ENCODE results near the gene XAF1. TPM values are rescaled to one million over a fixed set of nuclear protein-coding genes. Genes with fewer than 3 reads are reported as not detected.

XAF1 gene
- polyA plus RNA-seq, 2 donors: 9.4 to 26.8 TPM

DNA sequence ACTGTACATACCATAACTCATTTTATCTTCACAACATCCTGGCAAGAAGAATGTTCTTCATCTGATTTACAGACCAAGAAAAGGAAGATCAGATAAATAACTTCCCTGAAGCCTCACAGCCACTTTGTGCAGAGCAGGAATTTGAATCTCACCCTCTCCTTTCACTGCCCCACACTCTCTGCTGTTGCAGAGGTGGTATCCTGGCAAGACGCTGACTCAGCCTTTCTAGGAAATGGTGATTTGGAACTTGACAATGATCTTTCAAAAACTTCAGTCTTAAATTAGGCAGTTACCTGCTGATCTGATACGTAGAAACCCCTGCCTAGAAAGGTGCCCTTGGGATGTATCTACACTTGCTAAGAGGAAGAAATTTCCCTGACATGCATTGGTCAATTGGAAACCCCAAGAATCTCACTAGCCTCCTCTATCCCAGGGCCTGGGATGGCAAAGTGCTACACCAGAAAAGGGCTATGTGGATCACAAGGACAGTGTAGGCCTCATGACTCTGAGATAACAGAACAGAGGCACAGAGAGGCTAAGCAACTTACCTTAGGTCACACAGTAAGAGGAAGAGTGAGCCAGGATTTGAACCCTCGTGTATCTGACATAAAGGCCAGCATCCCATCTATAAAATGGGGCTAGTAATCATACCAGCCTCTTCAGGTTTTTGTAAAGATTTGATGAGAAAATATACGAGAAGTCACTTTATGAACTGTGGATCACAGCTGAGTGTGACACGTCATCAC lies 38.1 kb downstream of the XAF1 start:
- no peaks in the 10 kb centered on the region for H3K36me3 ChIP-seq (ENCODE audit: control insufficient read depth in 2 of 2, insufficient read depth in 2 of 2, low read length in 1 of 2)
- no peak overlapping the region for H3K27ac ChIP-seq (ENCODE audit: low read depth in 2 of 2, low read length in 1 of 2)
- no peak overlapping the region for H3K4me3 ChIP-seq (ENCODE audit: low read depth in 1 of 2, low read length in 2 of 2)
- 70 to 73% methylated on average over 5 of the region's 5 CpGs for WGBS, 2 donors
- H3K4me1 ChIP-seq (ENCODE audit: control insufficient read depth in 2 of 2, insufficient read depth in 2 of 2, low read length in 1 of 2): peaks cover 0 to 4% of the 10 kb centered on the region in 2 donors
- no peaks in the 10 kb centered on the region for H3K9me3 ChIP-seq (ENCODE audit: control insufficient read depth in 2 of 2, insufficient read depth in 1 of 2, low read depth in 1 of 2, low read length in 1 of 2)
- peaks cover 0 to 6% of the 10 kb centered on the region in 2 donors for H3K27me3 ChIP-seq (ENCODE audit: control insufficient read depth in 1 of 2, insufficient read depth in 2 of 2, low read length in 2 of 2)

DNA sequence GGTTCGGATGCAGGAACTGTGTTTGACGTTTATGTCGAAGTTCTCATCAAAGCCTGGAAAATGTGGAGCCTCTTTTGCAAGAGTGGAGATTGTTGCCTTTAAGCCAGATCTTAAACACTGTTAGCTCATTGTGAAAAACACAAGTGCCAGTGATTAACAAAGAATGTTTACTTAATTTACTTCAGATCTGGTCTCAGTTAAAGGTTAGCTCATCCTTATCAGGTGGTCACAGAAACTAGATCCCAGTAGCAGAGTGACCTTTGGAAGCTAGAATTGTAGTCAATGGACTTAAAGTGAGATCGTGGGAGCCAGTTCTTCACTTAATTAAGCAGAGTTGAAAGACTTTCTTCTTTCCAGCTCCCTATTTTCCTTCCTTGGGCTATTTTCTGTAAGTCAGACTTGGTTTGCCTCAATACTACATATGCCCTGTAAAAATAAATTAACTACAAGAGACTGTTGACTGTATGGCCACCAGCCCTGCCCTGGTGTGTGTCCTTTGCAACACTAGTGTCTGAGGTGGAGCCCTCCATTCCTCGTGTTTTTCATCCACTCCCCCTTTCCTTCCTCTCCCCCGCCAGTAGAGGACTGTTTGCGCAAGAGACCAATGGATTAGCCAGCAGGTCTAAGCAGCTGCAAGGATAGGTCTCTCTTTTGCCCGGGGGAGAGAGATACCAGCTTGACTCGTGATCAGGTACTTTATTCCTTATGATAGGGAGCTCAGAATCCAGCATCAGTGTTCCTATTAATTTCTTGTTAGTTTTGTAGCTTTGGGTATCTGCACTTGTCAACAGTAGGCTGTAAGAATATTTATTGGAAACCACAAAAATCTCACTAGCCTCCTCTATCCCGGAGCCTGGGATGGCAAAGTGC lies 40.4 kb downstream of the XAF1 start:
- H3K36me3 ChIP-seq (ENCODE audit: control insufficient read depth in 2 of 2, insufficient read depth in 2 of 2, low read length in 1 of 2): no peaks in the 10 kb centered on the region
- WGBS, 2 donors: 57 to 63% methylated on average over 10 of the region's 10 CpGs
- peaks cover 0 to 6% of the 10 kb centered on the region in 2 donors for H3K27me3 ChIP-seq (ENCODE audit: control insufficient read depth in 1 of 2, insufficient read depth in 2 of 2, low read length in 2 of 2)
- no peak overlapping the region for H3K27ac ChIP-seq (ENCODE audit: low read depth in 2 of 2, low read length in 1 of 2)
- peaks cover 0 to 2% of the 10 kb centered on the region in 2 donors for H3K4me1 ChIP-seq (ENCODE audit: control insufficient read depth in 2 of 2, insufficient read depth in 2 of 2, low read length in 1 of 2)
- H3K9me3 ChIP-seq (ENCODE audit: control insufficient read depth in 2 of 2, insufficient read depth in 1 of 2, low read depth in 1 of 2, low read length in 1 of 2): no peaks in the 10 kb centered on the region
- no peak overlapping the region for H3K4me3 ChIP-seq (ENCODE audit: low read depth in 1 of 2, low read length in 2 of 2)

DNA sequence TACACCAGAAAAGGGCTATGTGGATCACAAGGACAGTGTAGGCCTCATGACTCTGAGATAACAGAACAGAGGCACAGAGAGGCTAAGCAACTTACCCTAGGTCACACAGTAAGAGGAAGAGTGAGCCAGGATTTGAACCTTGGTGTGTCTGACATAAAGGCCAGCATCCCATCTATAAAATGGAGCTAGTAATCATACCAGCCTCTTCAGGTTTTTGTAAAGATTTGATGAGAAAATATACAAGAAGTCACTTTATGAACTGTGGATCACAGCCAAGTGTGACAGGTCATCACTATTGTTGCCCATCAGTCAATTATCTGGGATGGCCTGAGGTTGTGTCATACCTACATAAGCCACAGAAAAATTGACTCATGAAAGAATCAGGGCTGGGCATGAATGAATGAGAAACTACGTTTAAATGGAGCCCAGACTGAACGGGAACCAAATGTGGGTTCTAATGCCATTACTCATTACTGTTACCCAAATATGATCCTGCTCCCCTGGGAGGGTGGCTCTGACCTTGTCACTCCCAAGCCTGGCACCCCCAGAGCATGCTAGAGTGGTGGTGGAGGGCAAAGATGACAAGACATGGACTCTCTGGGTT lies 41.1 kb downstream of the XAF1 start:
- Histone ChIP-seq H3K4me3 (ENCODE audit: low read depth in 1 of 2, low read length in 2 of 2) (no peak overlapping the region), H3K27ac (ENCODE audit: low read depth in 2 of 2, low read length in 1 of 2) (no peak overlapping the region), H3K36me3 (ENCODE audit: control insufficient read depth in 2 of 2, insufficient read depth in 2 of 2, low read length in 1 of 2) (no peaks in the 10 kb centered on the region), H3K9me3 (ENCODE audit: control insufficient read depth in 2 of 2, insufficient read depth in 1 of 2, low read depth in 1 of 2, low read length in 1 of 2) (no peaks in the 10 kb centered on the region), H3K27me3 (ENCODE audit: control insufficient read depth in 1 of 2, insufficient read depth in 2 of 2, low read length in 2 of 2) (peaks cover 0 to 3% of the 10 kb centered on the region in 2 donors), H3K4me1 (ENCODE audit: control insufficient read depth in 2 of 2, insufficient read depth in 2 of 2, low read length in 1 of 2) (peaks cover 0 to 2% of the 10 kb centered on the region in 2 donors)
- 43 to 59% methylated on average over 2 of the region's 2 CpGs for WGBS, 2 donors

DNA sequence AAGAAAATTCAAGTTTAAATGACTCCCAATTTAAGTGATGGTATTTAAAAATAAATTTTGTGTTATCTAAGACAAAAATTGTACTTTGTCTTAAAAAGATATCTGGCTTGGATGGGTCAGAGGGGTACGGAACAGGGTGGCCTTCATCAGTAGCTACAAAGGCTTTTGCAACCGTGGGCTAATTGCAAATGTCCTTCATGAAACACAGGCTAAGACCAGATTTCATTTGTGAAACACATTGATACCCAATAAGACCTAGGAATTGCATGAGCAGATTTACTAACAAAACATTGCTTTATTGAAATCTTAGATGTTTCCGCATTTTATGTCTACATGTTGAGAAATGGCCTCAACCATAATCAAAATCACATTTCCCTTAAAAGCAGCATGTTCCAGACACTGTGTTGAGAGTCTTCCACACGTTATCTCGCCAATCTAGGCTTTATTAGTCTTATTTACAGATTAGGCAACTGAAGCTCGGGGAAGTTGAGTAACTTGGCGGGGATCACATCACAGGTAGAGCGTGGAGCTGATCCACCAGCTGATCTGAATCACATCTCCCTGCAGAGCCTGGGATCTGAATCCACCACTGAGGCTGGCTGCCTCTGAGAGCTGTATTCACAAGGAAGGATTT lies 42.0 kb downstream of the XAF1 start:
- Histone ChIP-seq H3K27me3 (ENCODE audit: control insufficient read depth in 1 of 2, insufficient read depth in 2 of 2, low read length in 2 of 2) (no peaks in the 10 kb centered on the region), H3K4me1 (ENCODE audit: control insufficient read depth in 2 of 2, insufficient read depth in 2 of 2, low read length in 1 of 2) (peaks cover 0 to 2% of the 10 kb centered on the region in 2 donors), H3K27ac (ENCODE audit: low read depth in 2 of 2, low read length in 1 of 2) (no peak overlapping the region), H3K9me3 (ENCODE audit: control insufficient read depth in 2 of 2, insufficient read depth in 1 of 2, low read depth in 1 of 2, low read length in 1 of 2) (no peaks in the 10 kb centered on the region), H3K4me3 (ENCODE audit: low read depth in 1 of 2, low read length in 2 of 2) (no peak overlapping the region), H3K36me3 (ENCODE audit: control insufficient read depth in 2 of 2, insufficient read depth in 2 of 2, low read length in 1 of 2) (no peaks in the 10 kb centered on the region)
- 79 to 80% methylated on average over 8 of the region's 8 CpGs for WGBS, 2 donors

DNA sequence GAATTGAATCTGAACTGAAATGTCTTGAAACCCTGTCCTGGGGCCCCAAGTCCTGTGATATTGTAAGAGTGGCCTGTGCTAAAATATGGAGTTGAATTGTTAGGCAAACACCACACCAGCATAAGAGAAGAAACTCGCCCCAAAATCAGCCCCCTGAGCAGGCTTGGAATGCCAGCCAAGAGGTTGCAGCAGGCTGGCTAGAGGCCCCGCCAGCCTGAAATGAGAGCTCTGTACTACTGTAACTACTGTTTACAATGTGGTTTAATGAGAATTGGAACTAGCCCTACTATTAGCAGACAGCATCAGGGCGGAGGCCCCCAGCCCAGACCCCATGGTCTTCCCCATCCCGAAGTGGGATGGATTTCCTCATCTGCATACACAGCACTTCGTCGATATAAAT lies 43.9 kb downstream of the XAF1 start:
- Histone ChIP-seq H3K27me3 (ENCODE audit: control insufficient read depth in 1 of 2, insufficient read depth in 2 of 2, low read length in 2 of 2) (no peaks in the 10 kb centered on the region), H3K36me3 (ENCODE audit: control insufficient read depth in 2 of 2, insufficient read depth in 2 of 2, low read length in 1 of 2) (no peaks in the 10 kb centered on the region), H3K4me1 (ENCODE audit: control insufficient read depth in 2 of 2, insufficient read depth in 2 of 2, low read length in 1 of 2) (peaks cover 0 to 2% of the 10 kb centered on the region in 2 donors), H3K9me3 (ENCODE audit: control insufficient read depth in 2 of 2, insufficient read depth in 1 of 2, low read depth in 1 of 2, low read length in 1 of 2) (no peaks in the 10 kb centered on the region), H3K4me3 (ENCODE audit: low read depth in 1 of 2, low read length in 2 of 2) (no peak overlapping the region), H3K27ac (ENCODE audit: low read depth in 2 of 2, low read length in 1 of 2) (no peak overlapping the region)
- 82 to 87% methylated on average over 6 of the region's 6 CpGs for WGBS, 2 donors

DNA sequence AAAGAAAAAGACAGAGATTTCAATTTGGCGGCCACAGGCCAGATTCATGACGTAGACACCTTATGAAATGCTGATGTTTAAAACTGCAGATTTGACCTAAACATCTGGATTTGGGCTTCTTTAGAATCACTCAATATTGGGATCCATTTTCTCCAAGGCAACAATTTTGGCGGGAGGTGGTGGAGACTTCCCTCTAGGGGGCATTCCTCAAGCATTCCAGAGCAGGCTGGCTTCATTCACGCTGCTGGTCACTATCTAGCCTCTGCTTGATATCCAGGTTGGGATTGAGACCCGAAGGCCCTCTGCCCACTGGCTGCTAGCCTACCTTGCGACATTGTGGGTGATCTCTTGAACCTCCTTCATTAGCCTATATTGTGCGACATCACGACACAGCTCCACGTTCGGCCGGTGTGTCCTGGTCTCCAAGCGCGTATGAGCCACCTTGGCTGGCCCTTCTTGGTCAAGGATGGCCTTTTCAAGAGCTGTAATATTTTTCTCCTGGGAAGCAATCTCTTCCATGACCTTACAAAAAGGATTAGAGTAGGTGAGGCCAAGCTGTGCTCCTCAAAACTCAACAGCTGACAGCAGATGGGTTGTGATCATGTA lies 44.7 kb downstream of the XAF1 start:
- Histone ChIP-seq H3K9me3 (ENCODE audit: control insufficient read depth in 2 of 2, insufficient read depth in 1 of 2, low read depth in 1 of 2, low read length in 1 of 2) (no peaks in the 10 kb centered on the region), H3K27me3 (ENCODE audit: control insufficient read depth in 1 of 2, insufficient read depth in 2 of 2, low read length in 2 of 2) (no peaks in the 10 kb centered on the region), H3K4me3 (ENCODE audit: low read depth in 1 of 2, low read length in 2 of 2) (no peak overlapping the region), H3K36me3 (ENCODE audit: control insufficient read depth in 2 of 2, insufficient read depth in 2 of 2, low read length in 1 of 2) (no peaks in the 10 kb centered on the region), H3K27ac (ENCODE audit: low read depth in 2 of 2, low read length in 1 of 2) (no peak overlapping the region), H3K4me1 (ENCODE audit: control insufficient read depth in 2 of 2, insufficient read depth in 2 of 2, low read length in 1 of 2) (peaks cover 0 to 2% of the 10 kb centered on the region in 2 donors)
- WGBS, 2 donors: 80 to 91% methylated on average over 13 of the region's 13 CpGs

DNA sequence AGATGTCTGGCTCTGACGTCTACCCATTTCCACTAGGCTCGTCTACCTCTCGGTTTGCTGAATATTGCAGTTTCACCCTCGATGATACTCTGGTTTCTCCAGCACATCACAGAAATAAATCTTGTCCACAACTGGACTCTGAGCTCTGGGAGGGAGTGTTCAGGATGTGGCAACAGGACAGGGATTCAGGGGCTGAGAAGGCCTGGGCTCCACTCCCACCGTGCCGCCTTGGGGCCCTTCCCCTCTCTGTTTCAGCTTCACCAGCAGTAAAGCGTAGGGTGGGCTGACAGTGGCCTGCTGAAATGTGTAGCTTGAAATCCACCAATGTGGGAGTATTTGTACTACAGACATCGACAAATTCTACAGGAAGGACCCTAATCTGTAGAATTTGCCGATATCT lies 55.7 kb downstream of the XAF1 start:
- Histone ChIP-seq H3K4me1 (ENCODE audit: control insufficient read depth in 2 of 2, insufficient read depth in 2 of 2, low read length in 1 of 2) (peaks cover 0 to 2% of the 10 kb centered on the region in 2 donors), H3K27ac (ENCODE audit: low read depth in 2 of 2, low read length in 1 of 2) (no peak overlapping the region), H3K4me3 (ENCODE audit: low read depth in 1 of 2, low read length in 2 of 2) (no peak overlapping the region), H3K27me3 (ENCODE audit: control insufficient read depth in 1 of 2, insufficient read depth in 2 of 2, low read length in 2 of 2) (no peaks in the 10 kb centered on the region), H3K9me3 (ENCODE audit: control insufficient read depth in 2 of 2, insufficient read depth in 1 of 2, low read depth in 1 of 2, low read length in 1 of 2) (peaks cover 0 to 2% of the 10 kb centered on the region in 2 donors), H3K36me3 (ENCODE audit: control insufficient read depth in 2 of 2, insufficient read depth in 2 of 2, low read length in 1 of 2) (no peaks in the 10 kb centered on the region)
- WGBS, 2 donors: 86 to 93% methylated on average over 9 of the region's 9 CpGs

DNA sequence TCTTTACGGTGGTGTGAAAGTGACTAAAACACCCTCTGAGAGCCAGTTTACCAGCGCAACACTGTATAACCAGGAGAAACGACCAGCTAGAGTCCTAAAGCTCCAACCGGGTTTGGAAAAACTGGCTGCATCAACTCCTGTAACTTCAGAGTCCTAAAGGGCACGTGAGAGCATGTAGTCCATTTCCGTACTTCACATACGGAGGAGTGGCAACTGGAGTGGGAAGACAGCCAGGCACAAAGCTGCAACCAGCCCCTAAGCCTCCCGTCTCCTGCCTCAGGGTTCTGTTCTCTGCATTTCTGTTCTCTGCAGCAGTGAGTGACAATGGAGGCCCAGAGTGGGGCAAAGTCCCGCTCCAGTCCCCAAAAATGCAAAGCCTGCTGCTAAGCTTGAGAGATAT lies 56.4 kb downstream of the XAF1 start:
- peaks cover 0 to 2% of the 10 kb centered on the region in 2 donors for H3K4me1 ChIP-seq (ENCODE audit: control insufficient read depth in 2 of 2, insufficient read depth in 2 of 2, low read length in 1 of 2)
- no peaks in the 10 kb centered on the region for H3K36me3 ChIP-seq (ENCODE audit: control insufficient read depth in 2 of 2, insufficient read depth in 2 of 2, low read length in 1 of 2)
- no peaks in the 10 kb centered on the region for H3K27me3 ChIP-seq (ENCODE audit: control insufficient read depth in 1 of 2, insufficient read depth in 2 of 2, low read length in 2 of 2)
- no peak overlapping the region for H3K27ac ChIP-seq (ENCODE audit: low read depth in 2 of 2, low read length in 1 of 2)
- H3K4me3 ChIP-seq (ENCODE audit: low read depth in 1 of 2, low read length in 2 of 2): no peak overlapping the region
- H3K9me3 ChIP-seq (ENCODE audit: control insufficient read depth in 2 of 2, insufficient read depth in 1 of 2, low read depth in 1 of 2, low read length in 1 of 2): peaks cover 0 to 2% of the 10 kb centered on the region in 2 donors
- WGBS, 2 donors: 54 to 67% methylated on average over 9 of the region's 9 CpGs

DNA sequence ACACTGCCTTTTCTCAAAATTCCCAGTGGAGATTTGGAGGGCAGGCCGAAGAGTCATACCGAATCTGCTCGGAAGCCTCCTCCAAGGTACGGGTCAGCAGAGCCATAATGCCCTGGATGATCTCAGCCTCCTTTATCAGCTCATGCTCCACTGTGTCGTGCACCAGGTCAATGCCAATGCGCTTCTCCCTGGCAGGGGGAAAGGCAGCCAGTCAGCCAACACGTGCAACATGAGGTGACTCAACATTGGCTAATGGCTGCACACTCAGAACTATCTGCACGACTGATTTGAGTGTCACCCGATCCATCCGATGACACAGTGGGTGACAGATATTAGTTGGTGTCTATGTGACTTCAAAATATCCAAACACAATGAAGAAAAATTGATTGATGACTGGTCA lies 59.9 kb downstream of the XAF1 start:
- peaks cover 0 to 2% of the 10 kb centered on the region in 2 donors for H3K4me1 ChIP-seq (ENCODE audit: control insufficient read depth in 2 of 2, insufficient read depth in 2 of 2, low read length in 1 of 2)
- peaks cover 0 to 5% of the 10 kb centered on the region in 2 donors for H3K27me3 ChIP-seq (ENCODE audit: control insufficient read depth in 1 of 2, insufficient read depth in 2 of 2, low read length in 2 of 2)
- no peaks in the 10 kb centered on the region for H3K36me3 ChIP-seq (ENCODE audit: control insufficient read depth in 2 of 2, insufficient read depth in 2 of 2, low read length in 1 of 2)
- WGBS, 2 donors: 79 to 86% methylated on average over 10 of the region's 10 CpGs
- H3K4me3 ChIP-seq (ENCODE audit: low read depth in 1 of 2, low read length in 2 of 2): no peak overlapping the region
- no peak overlapping the region for H3K27ac ChIP-seq (ENCODE audit: low read depth in 2 of 2, low read length in 1 of 2)
- peaks cover 0 to 2% of the 10 kb centered on the region in 2 donors for H3K9me3 ChIP-seq (ENCODE audit: control insufficient read depth in 2 of 2, insufficient read depth in 1 of 2, low read depth in 1 of 2, low read length in 1 of 2)

Measured in esophagus (tissue), 2 donors.